Measurements from ENCODE around the gene TACC2. TPM values are rescaled to one million over a fixed set of nuclear protein-coding genes. Genes with fewer than 3 reads are reported as not detected.

TACC2 gene
- total RNA-seq, 4 donors from 2014 or later: 191 to 400 (median 261) TPM

DNA sequence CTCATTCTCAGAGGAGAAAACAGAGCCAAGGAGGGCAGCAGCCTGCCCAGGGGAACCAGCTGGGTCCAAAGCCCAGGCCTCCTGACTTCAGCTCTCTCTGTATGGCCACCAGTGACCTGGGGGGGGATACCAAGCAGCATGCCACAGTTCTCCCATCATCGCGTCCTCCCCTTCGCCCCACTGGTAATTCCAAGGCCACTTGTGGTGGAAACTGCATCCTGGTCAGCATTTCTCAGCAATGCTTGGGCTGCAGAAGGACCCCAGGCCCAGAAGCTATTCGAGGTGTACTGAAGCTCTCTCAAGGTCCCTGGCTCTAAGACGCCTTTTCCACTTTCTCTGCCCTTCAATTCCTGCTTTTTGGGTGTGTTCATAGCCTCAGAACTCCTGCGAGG is 309.2 kb downstream of the TACC2 start:
- intact Hi-C loops (cut with DNase I; ENCODE audit: low total_unique reads): loop anchor here (5.0 kb wide), 1 partner anchor 139 kb away; no protein-coding TSS in a partner anchor
- TF ChIP-seq, protein P1, sequence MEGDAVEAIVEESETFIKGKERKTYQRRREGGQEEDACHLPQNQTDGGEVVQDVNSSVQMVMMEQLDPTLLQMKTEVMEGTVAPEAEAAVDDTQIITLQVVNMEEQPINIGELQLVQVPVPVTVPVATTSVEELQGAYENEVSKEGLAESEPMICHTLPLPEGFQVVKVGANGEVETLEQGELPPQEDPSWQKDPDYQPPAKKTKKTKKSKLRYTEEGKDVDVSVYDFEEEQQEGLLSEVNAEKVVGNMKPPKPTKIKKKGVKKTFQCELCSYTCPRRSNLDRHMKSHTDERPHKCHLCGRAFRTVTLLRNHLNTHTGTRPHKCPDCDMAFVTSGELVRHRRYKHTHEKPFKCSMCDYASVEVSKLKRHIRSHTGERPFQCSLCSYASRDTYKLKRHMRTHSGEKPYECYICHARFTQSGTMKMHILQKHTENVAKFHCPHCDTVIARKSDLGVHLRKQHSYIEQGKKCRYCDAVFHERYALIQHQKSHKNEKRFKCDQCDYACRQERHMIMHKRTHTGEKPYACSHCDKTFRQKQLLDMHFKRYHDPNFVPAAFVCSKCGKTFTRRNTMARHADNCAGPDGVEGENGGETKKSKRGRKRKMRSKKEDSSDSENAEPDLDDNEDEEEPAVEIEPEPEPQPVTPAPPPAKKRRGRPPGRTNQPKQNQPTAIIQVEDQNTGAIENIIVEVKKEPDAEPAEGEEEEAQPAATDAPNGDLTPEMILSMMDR (IDR thresholded peaks at IDR 0.05): no peak
- no peak for TF ChIP-seq POLR2A (IDR thresholded peaks at IDR 0.05)
- H3K4me3 ChIP-seq (ENCODE audit: low read depth, poor library complexity, severe bottlenecking): no peak overlapping the region
- no peak for DNase-seq (ENCODE audit: low spot score in 2 of 2)
- WGBS, 2 donors: 72 to 89% methylated on average over 6 of the region's 6 CpGs

DNA sequence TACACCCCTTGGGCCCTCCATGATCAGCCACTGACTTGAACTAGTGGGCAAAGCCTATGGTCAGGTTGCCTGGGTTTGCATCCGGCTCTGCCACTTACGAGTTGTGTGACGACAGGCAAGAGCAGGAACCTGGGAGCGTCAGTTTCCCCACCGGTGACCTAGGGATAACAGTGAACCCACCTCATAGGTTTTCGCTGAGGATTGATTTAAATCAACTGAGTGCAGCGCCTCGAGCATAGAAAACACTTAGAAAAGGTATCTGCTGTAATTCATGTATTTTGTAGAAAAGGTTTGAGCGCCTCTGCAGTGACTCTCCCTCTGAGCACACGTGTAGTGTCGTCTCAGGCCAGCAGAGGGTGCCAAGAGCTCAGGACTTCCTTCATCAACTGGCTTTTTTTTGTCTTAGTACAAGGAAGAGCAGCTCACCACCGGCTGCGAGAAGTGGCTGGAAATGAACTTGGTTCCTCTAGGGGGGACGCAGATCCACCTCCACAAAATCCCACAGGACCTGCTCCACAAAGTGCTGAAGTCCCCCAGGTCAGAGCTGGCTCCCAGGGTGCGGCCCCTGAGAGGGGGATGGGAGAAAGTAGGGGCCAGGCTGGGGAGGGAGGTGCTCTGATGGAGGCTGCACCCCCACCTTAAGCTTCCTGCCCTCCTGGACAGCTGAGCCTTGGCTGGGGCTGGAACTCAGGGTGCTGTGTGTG is 309.8 kb downstream of the TACC2 start:
- no peak for TF ChIP-seq POLR2A (IDR thresholded peaks at IDR 0.05)
- TF ChIP-seq, protein P1 (IDR thresholded peaks at IDR 0.05): peak in 1 of 3 donors; percentile 90
- intact Hi-C loops (cut with DNase I; ENCODE audit: low total_unique reads): loop anchor here (5.0 kb wide), 1 partner anchor 139 kb away; no protein-coding TSS in a partner anchor
- DNase-seq (ENCODE audit: low spot score in 2 of 2): peak; percentile 62 to 93
- H3K4me3 ChIP-seq (ENCODE audit: low read depth, poor library complexity, severe bottlenecking): no peak overlapping the region
- WGBS, 2 donors: 24% methylated on average over 15 of the region's 15 CpGs

DNA sequence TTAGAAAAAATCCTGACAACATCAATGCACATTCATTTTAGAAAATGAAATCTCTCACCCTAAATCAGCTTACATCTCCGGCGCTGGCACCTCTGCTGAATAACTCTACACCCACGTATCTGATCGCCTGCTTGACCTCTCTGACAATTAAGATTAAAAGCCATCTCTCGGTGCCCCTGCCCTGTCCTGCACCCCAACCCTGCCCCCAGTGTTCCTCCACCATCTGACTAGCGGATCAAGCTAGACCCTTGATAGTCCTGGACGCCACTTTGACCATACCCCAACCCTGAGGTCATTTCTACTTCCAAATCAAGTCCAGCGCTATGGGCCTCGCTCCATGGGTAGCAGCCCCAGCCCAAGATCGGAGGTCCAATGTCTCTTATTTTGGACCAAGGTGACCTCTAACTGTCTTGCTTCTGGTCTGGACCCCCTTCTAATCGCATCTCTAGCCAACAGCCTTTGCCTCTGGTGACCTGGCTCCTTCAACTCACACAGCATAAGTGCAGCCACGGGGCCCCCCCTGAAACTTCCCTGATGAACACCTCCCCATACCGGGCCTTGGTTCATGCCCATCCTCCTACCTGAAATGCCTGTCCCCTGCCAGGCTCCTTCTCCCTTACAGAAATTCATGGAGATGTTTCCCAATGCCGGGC is 310.6 kb downstream of the TACC2 start:
- WGBS, 2 donors: 86 to 88% methylated on average over 14 of the region's 14 CpGs
- no peak for TF ChIP-seq POLR2A (IDR thresholded peaks at IDR 0.05)
- TF ChIP-seq, protein P1 (IDR thresholded peaks at IDR 0.05): no peak
- peak in 1 of 2 donors; percentile 9 for DNase-seq (ENCODE audit: low spot score in 2 of 2)
- H3K4me3 ChIP-seq (ENCODE audit: low read depth, poor library complexity, severe bottlenecking): no peak overlapping the region
- intact Hi-C loops (cut with DNase I; ENCODE audit: low total_unique reads): loop anchor here (5.0 kb wide), 1 partner anchor 138 kb away; no protein-coding TSS in a partner anchor

DNA sequence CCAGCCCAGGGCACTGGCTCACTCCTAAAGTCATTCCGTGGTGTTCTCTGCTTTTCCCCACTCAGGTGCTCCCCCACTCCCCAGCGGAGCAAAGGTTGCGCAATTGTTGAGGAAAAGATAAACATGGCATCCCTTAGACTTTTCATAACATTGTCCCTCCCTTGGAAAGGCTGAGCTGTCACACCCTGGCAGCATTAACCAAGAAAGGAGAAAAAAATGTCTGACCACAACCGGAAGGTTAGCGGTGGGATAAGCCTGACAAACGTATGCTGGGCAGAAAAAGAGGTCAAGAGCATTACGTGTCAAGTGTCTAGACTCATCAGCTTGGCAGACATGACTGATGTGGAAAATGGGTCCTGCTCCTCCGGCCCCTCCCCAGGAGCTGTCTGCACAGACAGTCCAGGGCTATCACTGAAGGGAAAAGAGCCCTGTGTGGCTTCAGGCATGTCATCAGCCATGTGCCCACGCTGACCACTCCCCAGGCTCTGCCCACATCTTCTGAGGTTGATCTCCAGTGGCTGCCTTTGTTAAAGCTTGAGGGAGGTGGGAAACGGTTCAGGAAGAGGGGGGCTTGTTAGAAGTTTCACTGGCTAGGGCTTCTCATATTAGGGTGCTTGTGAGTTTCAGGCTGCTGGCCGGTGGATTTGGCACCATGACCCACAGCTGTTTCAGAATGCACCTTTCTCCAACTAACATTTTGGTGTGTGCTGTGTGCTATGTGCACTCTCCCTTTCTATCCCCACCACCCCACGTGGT is 312.3 kb downstream of the TACC2 start:
- peak; percentile 16 to 43 for DNase-seq (ENCODE audit: low spot score in 2 of 2)
- WGBS, 2 donors: 61 to 66% methylated on average over 12 of the region's 12 CpGs
- no peak for TF ChIP-seq POLR2A (IDR thresholded peaks at IDR 0.05)
- TF ChIP-seq, protein P1 (IDR thresholded peaks at IDR 0.05): no peak
- no peak overlapping the region for H3K4me3 ChIP-seq (ENCODE audit: low read depth, poor library complexity, severe bottlenecking)
- intact Hi-C loops (cut with DNase I; ENCODE audit: low total_unique reads): no loop called here

DNA sequence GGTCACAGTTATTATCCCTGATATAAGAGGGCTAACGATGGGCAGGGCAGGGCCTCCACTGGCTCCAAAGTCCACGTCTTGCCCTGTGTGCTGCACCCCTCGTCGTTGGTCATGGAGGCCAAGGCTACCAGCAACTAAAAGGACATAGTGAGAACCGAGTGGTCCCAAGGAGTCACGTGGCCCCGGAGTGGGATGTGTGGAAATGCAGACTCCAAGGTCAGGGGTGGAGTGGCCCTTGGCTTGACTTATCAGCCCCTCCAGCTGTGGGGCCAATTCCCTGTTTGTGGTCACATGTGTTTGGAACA is 312.8 kb downstream of the TACC2 start:
- peak; percentile 11 to 67 for DNase-seq (ENCODE audit: low spot score in 2 of 2)
- intact Hi-C loops (cut with DNase I; ENCODE audit: low total_unique reads): no loop called here
- no peak overlapping the region for H3K4me3 ChIP-seq (ENCODE audit: low read depth, poor library complexity, severe bottlenecking)
- TF ChIP-seq, protein P1 (IDR thresholded peaks at IDR 0.05): no peak
- TF ChIP-seq POLR2A (IDR thresholded peaks at IDR 0.05): no peak
- WGBS, 2 donors: 79 to 88% methylated on average over 7 of the region's 7 CpGs

Measured in lower leg skin (tissue), 4 donors.